TTC549 (cell line): ENCODE data around the gene IL18.
"Not testable (repeated sequence)": the region's sequence is repeated elsewhere in the genome, so short reads cannot be mapped to it uniquely, and the experiment has no call there.

Source experiments
- FAIRE-seq: peaks from 2 replicates; lab custom pipeline; 2012; peaks lifted over from hg19 to GRCh38; lab: Jason Lieb, UNC

Gene IL18

GRCh38 chr11:112163875-112164685 lies at the start of gene IL18:
IL18 (minus strand) TSS chr11:112164094; CDS start chr11:112155053, 9,041 bp downstream.
- FAIRE-seq: no peak

- no peak for FAIRE-seq
Observed at GRCh38 chr11:112212710-112213109, 48.8 kb upstream of the IL18 start.

- no peak for FAIRE-seq
Observed at GRCh38 chr11:112212290-112212689, 48.4 kb upstream of the IL18 start.

- no peak for FAIRE-seq
Observed at GRCh38 chr11:112211536-112211935, 47.6 kb upstream of the IL18 start.

GRCh38 chr11:112210890-112211289 lies 47.0 kb upstream of the IL18 start:
- no peak for FAIRE-seq

- FAIRE-seq: no peak
Observed at GRCh38 chr11:112206071-112206470, 42.2 kb upstream of the IL18 start.

GRCh38 chr11:112200252-112200651 lies 36.4 kb upstream of the IL18 start:
- no peak for FAIRE-seq

- not testable (repeated sequence) for FAIRE-seq
Observed at GRCh38 chr11:112199101-112199500, 35.2 kb upstream of the IL18 start.

- FAIRE-seq: no peak
Observed at GRCh38 chr11:112196519-112197087, 32.7 kb upstream of the IL18 start.

GRCh38 chr11:112195951-112196351 lies 32.1 kb upstream of the IL18 start:
- FAIRE-seq: no peak

- FAIRE-seq: not testable (repeated sequence)
Observed at GRCh38 chr11:112195113-112195512, 31.2 kb upstream of the IL18 start.

GRCh38 chr11:112186304-112186703 lies 22.4 kb upstream of the IL18 start:
- no peak for FAIRE-seq

- no peak for FAIRE-seq
Observed at GRCh38 chr11:112185883-112186282, 22.0 kb upstream of the IL18 start.

- no peak for FAIRE-seq
Observed at GRCh38 chr11:112182867-112183266, 19.0 kb upstream of the IL18 start.

- no peak for FAIRE-seq
Observed at GRCh38 chr11:112179601-112180000, 15.7 kb upstream of the IL18 start.

- FAIRE-seq: no peak
Observed at GRCh38 chr11:112178936-112179335, 15.0 kb upstream of the IL18 start.

GRCh38 chr11:112178428-112178827 lies 14.5 kb upstream of the IL18 start:
- FAIRE-seq: no peak

GRCh38 chr11:112177589-112177988 lies 13.7 kb upstream of the IL18 start:
- FAIRE-seq: no peak

- no peak for FAIRE-seq
Observed at GRCh38 chr11:112176077-112176476, 12.2 kb upstream of the IL18 start.

- no peak for FAIRE-seq
Observed at GRCh38 chr11:112175599-112175952, 11.7 kb upstream of the IL18 start.

- peak; percentile 66 for FAIRE-seq
Observed at GRCh38 chr11:112174789-112175598, 11.1 kb upstream of the IL18 start, which contains the start of gene BCO2. BCO2 (plus strand) TSS chr11:112175512; CDS start chr11:112175602, 90 bp downstream.

- FAIRE-seq: no peak
Observed at GRCh38 chr11:112173152-112173551, 9.3 kb upstream of the IL18 start.

GRCh38 chr11:112172362-112172994 lies 8.6 kb upstream of the IL18 start:
- FAIRE-seq: no peak
